CD4-positive, alpha-beta T cell treated with Interleukin-12 subunit alpha and Interleukin-12 subunit beta, for 1 hour (primary cell): ENCODE data around the gene EEFSEC.

Source experiments
- DNase-seq: peaks from one replicate; pipeline ENCODE4 v3.0.0-alpha.2; 2020

EEFSEC gene

GRCh38 chr3:128218548-128219257, 65.4 kb downstream of the EEFSEC start:
- no peak for DNase-seq

GRCh38 chr3:128221328-128221727, 68.0 kb downstream of the EEFSEC start:
- DNase-seq, result no peak

- no peak for DNase-seq
Measured at GRCh38 chr3:128222796-128223385, 69.6 kb downstream of the EEFSEC start.

GRCh38 chr3:128226186-128226725, 73.0 kb downstream of the EEFSEC start:
- no peak for DNase-seq

- DNase-seq, result peak; percentile 33
Measured at GRCh38 chr3:128226795-128227395, 73.6 kb downstream of the EEFSEC start.

- DNase-seq, result no peak
Measured at GRCh38 chr3:128227507-128227906, 74.2 kb downstream of the EEFSEC start.

GRCh38 chr3:128228366-128228910, 75.2 kb downstream of the EEFSEC start:
- no peak for DNase-seq

- DNase-seq, result no peak
Measured at GRCh38 chr3:128229106-128229857, 76.0 kb downstream of the EEFSEC start.

GRCh38 chr3:128231606-128232005, 78.3 kb downstream of the EEFSEC start:
- no peak for DNase-seq

- no peak for DNase-seq
Measured at GRCh38 chr3:128232376-128233178, 79.3 kb downstream of the EEFSEC start.

GRCh38 chr3:128235207-128235926, 82.1 kb downstream of the EEFSEC start:
- DNase-seq, result no peak

GRCh38 chr3:128236657-128237056, 83.4 kb downstream of the EEFSEC start:
- no peak for DNase-seq

- DNase-seq, result no peak
Measured at GRCh38 chr3:128237348-128238183, 84.3 kb downstream of the EEFSEC start.

- DNase-seq, result no peak
Measured at GRCh38 chr3:128238184-128238489, 84.9 kb downstream of the EEFSEC start.

- DNase-seq, result no peak
Measured at GRCh38 chr3:128239304-128239703, 86.0 kb downstream of the EEFSEC start.

- no peak for DNase-seq
Measured at GRCh38 chr3:128240232-128240631, 87.0 kb downstream of the EEFSEC start.

GRCh38 chr3:128241741-128242140, 88.5 kb downstream of the EEFSEC start:
- DNase-seq, result no peak

GRCh38 chr3:128242818-128243601, 89.7 kb downstream of the EEFSEC start:
- DNase-seq, result peak; percentile 6

- no peak for DNase-seq
Measured at GRCh38 chr3:128243602-128244504, 90.6 kb downstream of the EEFSEC start.
